Activated CD8-positive, alpha-beta memory T cell treated with anti-CD3 and anti-CD28 coated beads, Interleukin-2, amount 10 ng/mL, durations not matched to agents 7 days and 5 days (primary cell): ENCODE measurements around the gene WDCP. TPM values are rescaled to one million over a fixed set of nuclear protein-coding genes. Genes with fewer than 3 reads are reported as not detected.

Source experiments
- ATAC-seq: fragments of 150-1000 bp; cut with Tn5 transposase; one replicate; pipeline ENCODE4 v1.10.0; 2021; ENCODE audit warnings: moderate library complexity
- CTCF ChIA-PET: fragments of 350-600 bp; sonication (Branson Sonifier 250); formaldehyde crosslinking; loops from one replicate; lab custom pipeline; 2021; ENCODE audit warnings: antibody characterized with exemption; lab: Charles Lee
- DNase-seq: peaks from one replicate; pipeline ENCODE4 v3.0.0-alpha.2; 2020
- H3K27ac Mint-ChIP-seq: one replicate; pipeline ENCODE4 v1.8.0; 2021; ENCODE audit warnings: mild to moderate bottlenecking, mixed read lengths
- H3K27me3 Mint-ChIP-seq: one replicate; pipeline ENCODE4 v1.8.0; 2021; ENCODE audit warnings: mixed read lengths
- H3K36me3 Mint-ChIP-seq: one replicate; pipeline ENCODE4 v1.8.0; 2021; ENCODE audit warnings: mild to moderate bottlenecking, mixed read lengths
- H3K4me1 Mint-ChIP-seq: one replicate; pipeline ENCODE4 v1.8.0; 2021; ENCODE audit warnings: mixed read lengths
- H3K4me3 Mint-ChIP-seq: one replicate; pipeline ENCODE4 v1.8.0; 2021; ENCODE audit warnings: mild to moderate bottlenecking, moderate library complexity, mixed read lengths
- H3K9me3 Mint-ChIP-seq: one replicate; pipeline ENCODE4 v1.8.0; 2022; ENCODE audit warnings: low read depth, mixed read lengths
- total RNA-seq, 2 experiments: library from RNA; stranded (reverse); gene quantifications; one replicate each; pipeline ENCODE4 v1.2.3, GENCODE V29; 2021

The WDCP gene
- total RNA-seq, 2 experiments from 2014 or later, result 22.8 to 26.5 TPM

- Mint-ChIP-seq H3K9me3 (no peaks in the 10 kb centered on the region), H3K27me3 (no peaks in the 10 kb centered on the region), H3K4me3 (peak overlapping the region; percentile 90), H3K36me3 (peaks cover 11% of the 10 kb centered on the region), H3K27ac (peak overlapping the region; percentile 96), H3K4me1 (peaks cover 31% of the 10 kb centered on the region)
- DNase-seq, result no peak
- CTCF ChIA-PET, result interaction anchor here (2.0 to 4.0 kb wide), 2 partner anchors 30 to 150 kb away, joined by 5 to 22 read pairs; partner anchors contain the start of genes ATAD2B and WDCP
- ATAC-seq, result no peak
These were observed 30.7 kb upstream of the WDCP start for GRCh38 chr2:24077879-24078278.

- no peak for DNase-seq
- Mint-ChIP-seq H3K27ac (peak overlapping the region; percentile 96), H3K4me3 (peak overlapping the region; percentile 90), H3K9me3 (no peaks in the 10 kb centered on the region), H3K4me1 (peaks cover 35% of the 10 kb centered on the region), H3K27me3 (no peaks in the 10 kb centered on the region), H3K36me3 (peaks cover 14% of the 10 kb centered on the region)
- CTCF ChIA-PET, result interaction anchor here (1.1 to 4.0 kb wide), 2 partner anchors 81 to 150 kb away, joined by 3 to 22 read pairs; partner anchors contain the start of gene ATAD2B
- ATAC-seq, result no peak
These were observed 30.3 kb upstream of the WDCP start for GRCh38 chr2:24077535-24077877.

GRCh38 chr2:24076849-24077534, 29.8 kb upstream of the WDCP start:
- peak overlapping the region; percentile 90 for H3K4me3 Mint-ChIP-seq
- peak overlapping the region; percentile 96 for H3K27ac Mint-ChIP-seq
- DNase-seq, result no peak
- H3K27me3 Mint-ChIP-seq, result no peaks in the 10 kb centered on the region
- ATAC-seq, result no peak
- H3K36me3 Mint-ChIP-seq, result peaks cover 13% of the 10 kb centered on the region
- H3K4me1 Mint-ChIP-seq, result peaks cover 38% of the 10 kb centered on the region
- H3K9me3 Mint-ChIP-seq, result no peaks in the 10 kb centered on the region
- CTCF ChIA-PET, result interaction anchor here (0.8 to 4.0 kb wide), 7 partner anchors 7 to 253 kb away, joined by 3 to 22 read pairs (median 4); partner anchors contain the start of genes ATAD2B, TP53I3 and WDCP

- Mint-ChIP-seq H3K4me1 (peaks cover 38% of the 10 kb centered on the region), H3K27me3 (no peaks in the 10 kb centered on the region), H3K36me3 (peaks cover 13% of the 10 kb centered on the region), H3K4me3 (peak within 1 kb of the TSS; percentile 90), H3K9me3 (no peaks in the 10 kb centered on the region), H3K27ac (peak within 1 kb of the TSS; percentile 96)
- CTCF ChIA-PET, result interaction anchor here (0.7 to 4.0 kb wide), 10 partner anchors 8 to 252 kb away, joined by 3 to 22 read pairs (median 4); partner anchors contain the start of genes ATAD2B, TP53I3 and WDCP
- peak; percentile 87 for ATAC-seq
- peak; percentile 100 for DNase-seq
These were observed 29.0 kb upstream of the WDCP start, which contains the start of gene SF3B6 for GRCh38 chr2:24075915-24076848. Gene SF3B6, minus strand, starts transcription at chr2:24076326. Its CDS starts 97 bp downstream, at chr2:24076229.

GRCh38 chr2:24075259-24075658, 28.1 kb upstream of the WDCP start:
- no peaks in the 10 kb centered on the region for H3K9me3 Mint-ChIP-seq
- peak overlapping the region; percentile 96 for H3K27ac Mint-ChIP-seq
- DNase-seq (no peak), ATAC-seq (no peak)
- peaks cover 40% of the 10 kb centered on the region for H3K4me1 Mint-ChIP-seq
- H3K27me3 Mint-ChIP-seq, result no peaks in the 10 kb centered on the region
- H3K4me3 Mint-ChIP-seq, result peak overlapping the region; percentile 90
- CTCF ChIA-PET, result interaction anchor here (1.3 to 2.2 kb wide), 2 partner anchors 9 to 251 kb away, joined by 3 to 10 read pairs; partner anchors contain the start of gene TP53I3
- H3K36me3 Mint-ChIP-seq, result peaks cover 13% of the 10 kb centered on the region

GRCh38 chr2:24073816-24074215, 26.6 kb upstream of the WDCP start:
- CTCF ChIA-PET, result interaction anchor here (1.7 to 2.4 kb wide), 3 partner anchors 10 to 250 kb away, joined by 5 to 13 read pairs (median 8); partner anchors contain the start of genes ATAD2B and TP53I3
- no peak overlapping the region for H3K27ac Mint-ChIP-seq
- no peak for ATAC-seq
- H3K9me3 Mint-ChIP-seq, result no peaks in the 10 kb centered on the region
- peaks cover 20% of the 10 kb centered on the region for H3K36me3 Mint-ChIP-seq
- H3K4me3 Mint-ChIP-seq, result no peak overlapping the region
- peak; percentile 33 for DNase-seq
- H3K4me1 Mint-ChIP-seq, result peaks cover 51% of the 10 kb centered on the region
- no peaks in the 10 kb centered on the region for H3K27me3 Mint-ChIP-seq

- CTCF ChIA-PET, result interaction anchor here (1.1 to 2.0 kb wide), 3 partner anchors 12 to 248 kb away, joined by 5 to 8 read pairs (median 6); partner anchors contain the start of genes ATAD2B and TP53I3
- Mint-ChIP-seq H3K9me3 (no peaks in the 10 kb centered on the region), H3K27ac (no peak overlapping the region), H3K27me3 (no peaks in the 10 kb centered on the region), H3K4me1 (peaks cover 44% of the 10 kb centered on the region), H3K36me3 (peaks cover 30% of the 10 kb centered on the region), H3K4me3 (no peak overlapping the region)
- DNase-seq (no peak), ATAC-seq (no peak)
These were observed 25.1 kb upstream of the WDCP start for GRCh38 chr2:24072259-24072658.

GRCh38 chr2:24065341-24065740, 18.1 kb upstream of the WDCP start:
- no peak for ATAC-seq
- Mint-ChIP-seq H3K36me3 (peaks cover 25% of the 10 kb centered on the region), H3K4me3 (no peak overlapping the region), H3K4me1 (peaks cover 17% of the 10 kb centered on the region), H3K27ac (no peak overlapping the region), H3K9me3 (no peaks in the 10 kb centered on the region), H3K27me3 (no peaks in the 10 kb centered on the region)
- CTCF ChIA-PET, result interaction anchor here (1.0 to 3.1 kb wide), 2 partner anchors 18 to 19 kb away, joined by 3 to 12 read pairs; partner anchors contain the start of genes TP53I3 and WDCP
- no peak for DNase-seq

- H3K36me3 Mint-ChIP-seq, result no peaks in the 10 kb centered on the region
- H3K4me3 Mint-ChIP-seq, result no peak overlapping the region
- H3K27me3 Mint-ChIP-seq, result no peaks in the 10 kb centered on the region
- no peak for DNase-seq
- H3K9me3 Mint-ChIP-seq, result no peaks in the 10 kb centered on the region
- CTCF ChIA-PET, result interaction anchor here (1.1 to 1.3 kb wide), 2 partner anchors 8 to 21 kb away, joined by 3 read pairs; no protein-coding TSS in a partner anchor
- no peak overlapping the region for H3K27ac Mint-ChIP-seq
- no peak for ATAC-seq
- peaks cover 6% of the 10 kb centered on the region for H3K4me1 Mint-ChIP-seq
These were observed 11.5 kb upstream of the WDCP start for GRCh38 chr2:24058564-24059271.

- H3K4me1 Mint-ChIP-seq, result peaks cover 6% of the 10 kb centered on the region
- ATAC-seq (no peak), DNase-seq (no peak)
- CTCF ChIA-PET, result no interaction called here
- H3K9me3 Mint-ChIP-seq, result no peaks in the 10 kb centered on the region
- H3K36me3 Mint-ChIP-seq, result no peaks in the 10 kb centered on the region
- no peak overlapping the region for H3K27ac Mint-ChIP-seq
- H3K27me3 Mint-ChIP-seq, result no peaks in the 10 kb centered on the region
- H3K4me3 Mint-ChIP-seq, result no peak overlapping the region
These were observed 8.6 kb upstream of the WDCP start for GRCh38 chr2:24055750-24056149.

- CTCF ChIA-PET, result no interaction called here
- H3K9me3 Mint-ChIP-seq, result no peaks in the 10 kb centered on the region
These were observed 7.3 kb upstream of the WDCP start for GRCh38 chr2:24054366-24055010.

GRCh38 chr2:24052951-24053350, 5.8 kb upstream of the WDCP start:
- peaks cover 7% of the 10 kb centered on the region for H3K4me1 Mint-ChIP-seq
- no peak overlapping the region for H3K4me3 Mint-ChIP-seq
- peaks cover 1% of the 10 kb centered on the region for H3K36me3 Mint-ChIP-seq
- no peak overlapping the region for H3K27ac Mint-ChIP-seq
- ATAC-seq, result no peak
- H3K9me3 Mint-ChIP-seq, result no peaks in the 10 kb centered on the region
- CTCF ChIA-PET, result interaction anchor here (1.0 kb wide), 1 partner anchor 31 kb away, joined by 7 read pairs; the partner anchor contains the start of gene TP53I3
- H3K27me3 Mint-ChIP-seq, result peaks cover 2% of the 10 kb centered on the region
- no peak for DNase-seq

More at GRCh38 chr2:24054366-24055010, 7.3 kb upstream of the WDCP start:
- no peak overlapping the region for H3K4me3 Mint-ChIP-seq
- no peaks in the 10 kb centered on the region for H3K27me3 Mint-ChIP-seq
- H3K4me1 Mint-ChIP-seq, result peaks cover 3% of the 10 kb centered on the region
- no peaks in the 10 kb centered on the region for H3K36me3 Mint-ChIP-seq
- ATAC-seq, result no peak
- no peak for DNase-seq
- no peak overlapping the region for H3K27ac Mint-ChIP-seq
